Measurements from ENCODE around the gene CD177.
"Not testable (repeated sequence)": the region's sequence is repeated elsewhere in the genome, so short reads cannot be mapped to it uniquely, and the experiment has no call there.

The CD177 gene

DNA sequence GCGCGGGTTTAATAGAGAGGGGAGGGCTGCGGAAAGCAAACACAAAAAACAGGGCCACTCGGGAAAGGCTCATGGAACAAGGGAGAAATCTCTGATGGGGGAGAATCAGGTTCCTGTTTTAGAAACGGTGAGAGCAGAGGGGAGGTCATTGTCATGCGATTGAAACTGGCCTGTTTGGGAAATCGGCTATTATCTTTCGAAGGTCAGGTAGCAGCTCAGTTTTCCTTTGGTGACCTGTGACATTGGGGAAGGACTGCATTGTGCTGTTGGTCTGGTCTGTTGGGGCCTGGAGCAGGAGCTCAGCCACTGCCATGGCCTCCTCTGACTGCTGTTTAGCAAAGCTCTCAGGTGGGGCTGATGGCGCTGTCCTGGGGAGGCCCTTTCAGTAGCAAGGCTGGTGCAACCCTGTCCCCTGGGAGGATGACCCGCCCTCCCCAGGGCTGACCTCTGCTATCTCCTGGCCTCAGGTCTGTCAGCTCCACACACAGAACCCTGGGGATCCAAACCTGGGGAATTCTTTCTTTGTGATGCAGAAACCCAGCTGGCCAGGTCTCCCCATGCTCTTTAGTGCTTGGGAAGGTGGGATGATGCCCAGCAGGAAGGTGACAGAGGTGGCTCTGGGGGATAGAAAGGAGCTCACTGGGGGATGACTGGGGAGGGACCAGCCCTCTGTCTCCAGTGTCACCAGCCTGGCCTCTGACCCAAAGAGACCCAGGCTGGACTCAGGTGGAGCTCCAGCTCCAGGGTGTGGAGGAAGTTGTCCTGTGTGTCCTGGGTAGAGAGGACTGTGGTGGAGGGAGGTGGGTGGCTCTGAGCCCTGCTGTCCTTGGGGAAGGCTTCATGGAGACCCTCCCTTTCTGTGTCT lies 21.2 kb upstream of the CD177 start:
- DNase-seq = no peak

DNA sequence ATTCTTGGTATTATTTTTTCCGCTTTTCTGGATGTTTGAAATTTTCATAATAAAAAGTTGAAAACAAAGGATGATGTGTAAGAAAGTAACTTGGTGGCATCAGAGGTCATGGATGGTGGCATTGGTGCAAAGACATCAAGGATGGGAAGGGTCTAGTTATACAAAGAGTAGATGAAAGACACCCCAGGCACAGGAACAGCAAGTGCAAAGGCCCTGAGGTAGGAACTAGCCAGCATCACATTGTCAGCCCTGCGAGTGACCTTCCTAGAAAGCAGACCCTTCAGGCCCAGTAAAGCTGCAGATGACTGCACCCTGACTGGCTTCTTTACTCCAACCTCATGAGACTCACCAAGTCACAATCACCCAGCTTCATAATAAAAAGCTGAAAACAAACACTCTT lies 17.0 kb upstream of the CD177 start:
- DNase-seq = not testable (repeated sequence)

DNA sequence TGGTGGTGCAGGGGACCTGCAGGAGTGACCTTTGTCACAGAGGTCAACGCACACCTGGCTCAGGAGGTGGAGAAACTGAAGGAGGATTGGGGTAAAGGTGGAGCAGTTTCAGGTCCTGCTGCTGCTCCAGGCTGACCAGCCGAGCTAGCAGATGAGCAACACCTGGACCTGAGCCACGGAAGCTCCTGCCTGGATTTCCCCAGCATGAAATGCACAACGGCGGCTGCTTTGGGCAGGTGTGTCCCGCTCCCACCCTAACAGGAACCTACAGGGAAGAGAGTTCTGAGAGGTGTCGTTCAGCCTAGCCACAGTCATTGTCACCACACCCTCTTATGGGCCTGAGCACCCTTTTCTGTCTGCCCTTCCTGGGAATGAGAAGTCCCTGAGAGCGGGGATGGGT lies 15.7 kb upstream of the CD177 start:
- DNase-seq = no peak

DNA sequence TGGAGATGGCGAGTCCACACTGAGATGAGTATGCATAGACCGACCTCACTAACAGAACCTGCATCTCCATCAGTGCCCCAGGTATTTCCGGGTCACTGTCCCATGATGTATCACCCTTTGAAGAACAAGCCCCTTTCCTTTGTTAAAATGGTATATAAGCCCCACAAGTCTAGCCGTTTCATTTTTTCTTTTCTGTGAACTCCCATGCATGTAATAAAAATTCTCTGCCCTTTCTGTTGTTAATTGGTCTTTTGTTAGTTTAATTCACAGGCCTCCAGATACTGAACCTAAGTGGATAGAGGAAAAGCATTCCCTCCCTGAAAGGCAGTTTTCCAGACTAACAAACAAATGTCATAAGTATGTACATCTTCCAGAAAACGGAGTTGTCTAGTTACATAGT lies 15.0 kb upstream of the CD177 start:
- no peak for DNase-seq

DNA sequence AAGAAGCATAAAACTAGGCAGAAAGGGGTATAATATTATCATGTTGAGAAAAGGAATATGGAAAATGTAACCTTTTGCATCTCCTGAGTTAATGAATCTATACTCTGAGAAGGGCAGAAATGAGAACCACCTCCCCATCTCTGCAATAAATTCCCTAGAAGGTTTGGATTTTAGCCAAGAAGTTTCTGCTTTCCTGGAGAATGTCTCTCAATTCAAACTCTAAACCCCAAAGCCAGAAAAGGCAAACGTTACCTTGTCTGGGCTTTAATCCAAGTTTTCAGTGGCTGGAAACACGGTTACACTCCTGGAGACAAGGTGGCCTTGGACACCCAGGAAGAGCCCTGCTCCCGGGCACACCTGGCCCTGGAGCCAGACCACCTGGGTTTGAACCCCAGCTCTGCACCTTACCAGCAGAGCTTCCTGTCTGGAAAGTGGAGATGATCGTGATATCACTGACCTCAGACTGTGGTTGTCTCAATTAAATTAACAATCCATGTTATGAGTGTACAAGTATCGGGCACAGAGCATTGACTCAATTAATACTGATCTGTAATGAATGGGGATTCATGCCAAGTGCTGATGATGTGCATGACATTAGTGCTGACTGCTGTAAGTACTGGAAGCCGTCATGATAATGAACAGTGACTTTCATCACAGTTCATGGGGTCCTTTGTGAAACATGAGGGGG lies 14.1 kb upstream of the CD177 start:
- DNase-seq = not testable (repeated sequence)

DNA sequence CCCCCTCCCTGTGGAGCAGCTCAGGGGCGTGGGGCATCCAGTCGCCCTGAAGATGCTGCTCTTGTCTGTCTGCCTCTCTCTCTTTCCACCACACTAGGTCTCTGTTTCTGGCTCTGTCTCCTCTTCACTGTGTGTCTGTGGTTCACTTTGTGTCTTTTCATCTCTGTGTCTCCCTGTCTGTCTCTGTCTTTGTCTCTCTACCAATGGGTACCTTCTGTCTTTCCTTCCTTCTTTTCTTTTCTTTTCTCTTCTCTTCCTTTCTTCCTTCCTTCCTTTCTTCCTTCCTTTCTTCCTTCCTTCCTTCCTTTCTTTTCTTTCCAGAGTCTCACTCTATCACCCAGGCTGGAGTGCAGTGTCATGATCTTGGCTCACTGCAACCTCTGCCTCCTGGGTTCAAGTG lies 13.4 kb upstream of the CD177 start:
- DNase-seq = not testable (repeated sequence)

DNA sequence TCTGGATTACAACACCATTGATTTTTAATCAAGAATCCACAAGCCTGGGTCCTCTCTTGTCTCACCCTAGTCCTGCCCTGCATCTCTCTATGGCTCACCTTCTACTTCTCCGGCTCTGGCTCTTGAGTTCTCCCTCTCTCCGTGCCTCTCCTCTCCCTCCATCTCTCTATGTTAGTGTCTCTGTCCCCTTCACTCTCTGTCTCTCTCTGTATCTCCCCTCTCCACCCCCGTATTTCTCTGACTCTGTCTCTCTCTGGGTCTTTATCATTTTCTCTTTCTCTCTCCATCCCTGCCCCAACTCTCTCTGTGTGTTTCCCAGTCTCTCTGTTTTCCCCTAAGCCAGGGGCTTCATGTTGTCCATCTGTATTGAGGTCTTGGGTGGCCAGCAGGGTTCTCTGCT lies 12.4 kb upstream of the CD177 start:
- DNase-seq = not testable (repeated sequence)

DNA sequence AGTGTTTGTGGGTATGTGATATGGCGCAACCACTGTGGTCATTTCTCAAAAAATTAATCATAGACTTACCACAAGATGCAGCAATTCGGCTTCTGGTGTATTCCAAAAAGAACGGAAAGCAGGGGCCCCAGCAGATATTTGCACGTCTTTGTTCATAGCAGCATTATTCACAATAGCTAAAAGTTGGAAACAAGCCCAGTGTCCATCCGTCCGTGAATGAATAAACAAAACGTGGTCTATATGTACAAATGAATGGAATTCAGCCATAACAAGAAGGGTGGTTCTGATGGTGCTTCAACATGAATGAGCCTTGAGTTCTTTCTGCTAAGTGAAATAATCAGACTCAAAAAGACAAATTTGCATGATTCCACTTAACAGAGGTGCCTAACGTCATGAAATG lies 11.4 kb upstream of the CD177 start:
- not testable (repeated sequence) for DNase-seq

DNA sequence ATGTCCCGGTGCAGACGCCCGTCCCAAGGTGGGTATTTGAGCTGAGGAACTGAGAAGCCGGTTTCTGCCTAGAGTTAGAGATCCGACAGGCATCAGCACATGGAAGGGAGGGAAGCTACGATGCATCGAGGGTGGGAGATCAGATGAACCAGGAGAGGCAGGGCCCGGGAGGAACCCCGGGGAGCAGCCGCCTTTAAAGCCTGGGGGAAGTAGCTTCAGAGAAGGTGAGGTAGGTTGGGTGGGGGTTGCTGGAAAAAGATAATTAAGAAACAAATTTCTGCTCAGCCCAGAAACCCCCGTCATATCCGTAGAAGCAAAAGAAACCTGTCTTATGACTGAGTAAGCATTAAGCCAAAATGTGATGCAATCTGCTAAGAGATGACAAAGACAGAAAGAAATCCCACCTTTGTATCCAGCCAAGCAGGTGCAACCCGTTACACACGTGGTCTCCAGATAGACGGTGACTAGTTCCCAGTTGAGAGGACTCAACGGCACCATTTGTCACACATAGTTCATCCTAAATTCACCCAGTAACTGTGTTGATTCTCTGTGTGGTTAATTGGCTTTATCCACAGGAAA lies 9.1 kb upstream of the CD177 start:
- DNase-seq = not testable (repeated sequence)

DNA sequence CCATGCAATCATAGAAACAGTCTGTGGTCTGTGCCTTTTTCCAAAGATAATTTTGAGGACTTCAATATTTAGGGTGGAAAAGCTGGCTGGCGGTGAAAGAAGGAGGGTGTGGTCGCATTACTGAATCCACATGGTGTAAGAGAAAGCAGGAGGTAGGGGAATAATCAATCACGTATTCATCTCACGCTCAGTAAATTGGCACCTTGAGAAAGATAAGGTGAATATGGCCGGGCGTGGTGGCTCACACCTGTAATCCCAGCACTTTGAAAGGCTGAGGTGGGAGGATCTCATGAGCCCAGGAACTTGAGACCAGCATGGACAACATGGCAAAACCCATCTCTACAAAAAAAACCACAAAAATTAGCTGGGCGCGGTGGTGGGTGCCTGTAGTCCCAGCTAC lies 3.7 kb upstream of the CD177 start:
- DNase-seq = not testable (repeated sequence)

DNA sequence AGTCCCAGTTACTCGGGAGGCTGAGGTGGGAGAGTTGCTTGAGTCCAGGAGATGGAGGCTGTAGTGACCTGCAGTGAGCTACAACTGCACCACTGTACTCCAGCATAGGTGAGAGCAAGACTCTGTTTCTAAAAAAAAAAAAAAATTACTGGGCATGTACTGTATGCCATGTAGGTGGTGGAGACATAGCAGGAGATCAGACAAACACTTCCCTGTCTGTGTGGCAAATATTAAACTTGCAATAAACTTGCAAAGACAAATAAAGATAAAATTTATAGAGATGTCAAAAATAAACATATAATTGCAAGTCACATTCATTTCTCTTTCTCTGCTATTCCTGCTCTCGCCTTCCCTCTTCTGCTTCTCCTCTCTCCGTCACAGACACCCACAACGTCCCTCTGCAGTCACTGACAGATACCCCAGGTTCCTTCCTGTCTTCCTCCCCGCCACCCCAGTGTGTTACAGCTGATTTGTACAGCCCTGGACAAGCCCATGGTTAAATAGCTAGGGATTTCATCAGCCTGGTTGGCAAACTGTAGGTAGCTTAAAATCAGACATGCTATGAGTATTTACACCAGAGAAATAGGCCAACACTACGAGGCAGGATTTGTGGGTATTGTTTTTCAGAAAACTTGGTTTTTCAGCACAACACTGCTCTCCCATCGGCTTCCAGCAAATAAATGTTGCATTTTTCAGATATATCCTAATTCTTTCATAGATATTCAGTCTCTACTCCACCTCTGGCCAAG lies 1.3 kb upstream of the CD177 start:
- DNase-seq = no peak

DNA sequence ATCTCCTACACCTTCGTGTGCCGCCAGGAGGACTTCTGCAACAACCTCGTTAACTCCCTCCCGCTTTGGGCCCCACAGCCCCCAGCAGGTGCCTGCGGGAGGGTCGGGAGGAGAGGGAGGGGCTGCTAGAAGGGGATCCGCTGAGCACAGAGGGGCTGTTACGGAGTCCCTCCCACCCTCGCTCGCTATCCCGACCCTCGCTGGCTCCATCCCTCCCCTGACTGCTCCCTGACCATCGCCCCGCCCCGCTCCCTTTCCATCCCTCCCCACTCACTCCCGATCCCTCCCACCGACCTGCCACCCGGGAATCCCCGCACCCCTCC lies 780 bp downstream of the CD177 start:
- no peak for DNase-seq

DNA sequence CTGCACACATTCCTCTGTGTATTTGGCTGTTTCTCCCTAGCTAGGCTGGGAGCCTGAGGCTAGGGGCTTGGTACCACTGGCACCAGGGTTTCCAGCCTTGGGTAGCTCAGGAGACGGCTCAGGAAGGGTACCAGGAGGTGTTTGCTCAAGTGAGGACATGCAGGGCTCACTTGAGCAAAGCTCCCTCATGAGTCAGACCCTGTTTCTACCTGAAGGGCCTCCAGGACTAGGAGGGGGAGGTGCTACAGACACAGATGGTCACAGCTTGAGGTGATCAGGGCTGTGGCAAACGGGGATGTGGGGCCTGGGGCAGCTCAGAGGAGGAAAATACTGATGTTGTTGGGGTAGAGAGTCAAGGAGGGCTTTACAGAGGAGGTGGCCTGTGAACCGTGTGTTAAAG lies 3.3 kb downstream of the CD177 start:
- DNase-seq = not testable (repeated sequence)

DNA sequence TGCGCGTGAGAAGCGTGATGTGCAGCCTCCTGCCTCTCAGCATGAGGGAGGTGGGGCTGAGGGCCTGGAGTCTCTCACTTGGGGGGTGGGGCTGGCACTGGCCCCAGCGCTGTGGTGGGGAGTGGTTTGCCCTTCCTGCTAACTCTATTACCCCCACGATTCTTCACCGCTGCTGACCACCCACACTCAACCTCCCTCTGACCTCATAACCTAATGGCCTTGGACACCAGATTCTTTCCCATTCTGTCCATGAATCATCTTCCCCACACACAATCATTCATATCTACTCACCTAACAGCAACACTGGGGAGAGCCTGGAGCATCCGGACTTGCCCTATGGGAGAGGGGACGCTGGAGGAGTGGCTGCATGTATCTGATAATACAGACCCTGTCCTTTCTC lies 8.7 kb downstream of the CD177 start:
- no peak for DNase-seq

DNA sequence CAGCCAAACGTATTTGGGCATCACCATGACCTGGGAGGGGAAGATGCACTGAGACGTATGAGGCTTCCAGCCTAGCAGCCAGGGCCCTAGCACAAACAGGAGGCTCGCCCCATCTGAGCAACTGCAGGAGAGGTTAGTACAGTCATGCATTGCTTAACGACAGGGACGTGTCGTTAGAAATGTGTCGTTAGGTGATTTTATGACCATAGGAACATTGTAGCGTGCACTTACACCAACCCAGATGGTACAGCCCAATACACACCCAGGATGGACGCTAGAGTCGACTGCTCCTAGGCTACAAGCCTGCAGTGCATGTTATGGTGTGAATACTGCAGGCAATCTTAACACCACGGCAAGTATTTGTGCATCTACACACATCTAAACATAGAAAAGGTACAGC lies 9.3 kb downstream of the CD177 start:
- no peak for DNase-seq

DNA sequence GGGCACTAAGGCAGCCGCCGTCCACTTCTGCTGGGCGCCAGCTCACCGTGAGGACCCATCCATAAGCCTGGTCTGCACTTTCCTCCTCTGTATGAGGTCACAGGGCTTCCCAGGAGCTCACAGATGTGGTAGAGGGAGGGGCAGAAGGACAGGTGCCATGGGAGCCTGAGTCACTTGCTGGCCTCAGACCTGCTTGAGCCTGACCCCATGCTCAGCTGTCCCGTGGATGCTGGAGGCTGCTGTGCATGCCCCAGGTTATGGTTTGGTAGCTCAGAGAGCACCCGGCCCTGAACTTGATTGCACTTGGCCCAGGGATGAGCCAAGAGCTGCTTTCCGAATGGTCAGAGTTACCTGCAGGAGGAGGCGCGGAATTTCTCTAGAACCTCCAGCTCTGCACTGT lies 12.2 kb downstream of the CD177 start:
- not testable (repeated sequence) for DNase-seq

DNA sequence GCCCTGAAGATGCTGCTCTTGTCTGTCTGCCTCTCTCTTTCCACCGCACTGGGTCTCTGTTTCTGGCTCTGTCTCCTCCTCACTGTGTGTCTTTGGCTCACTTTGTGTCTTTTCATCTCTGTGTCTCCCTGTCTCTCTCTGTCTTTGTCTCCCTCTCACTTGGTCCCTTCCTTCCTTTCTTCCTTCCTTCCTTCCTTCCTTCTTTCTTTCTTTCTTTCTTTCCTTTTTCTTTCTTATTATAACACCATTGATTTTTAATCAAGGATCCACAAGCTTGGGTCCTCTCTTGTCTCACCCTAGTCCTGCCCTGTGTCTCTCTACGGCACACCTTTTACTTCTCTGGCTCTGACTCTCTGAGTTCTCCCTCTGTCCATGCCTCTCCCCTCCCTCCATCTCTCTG lies 14.3 kb downstream of the CD177 start:
- DNase-seq = no peak

DNA sequence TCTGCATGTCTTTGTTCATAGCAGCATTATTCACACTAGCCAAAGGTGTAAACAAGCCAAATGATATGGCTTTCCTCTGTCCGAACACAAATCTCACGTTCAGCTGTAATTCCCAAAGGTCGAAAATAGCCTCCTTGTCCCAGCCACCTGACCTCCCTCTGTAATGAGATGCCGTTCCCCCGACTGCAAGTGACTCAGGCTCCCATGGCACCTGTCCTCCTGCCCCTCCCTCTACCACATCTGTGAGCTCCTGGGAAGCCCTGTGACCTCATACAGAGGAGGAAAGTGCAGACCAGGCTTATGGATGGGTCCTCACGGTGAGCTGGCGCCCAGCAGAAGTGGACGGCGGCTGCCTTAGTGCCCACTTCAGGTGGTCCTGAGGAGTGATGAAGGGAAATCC lies 15.4 kb downstream of the CD177 start:
- not testable (repeated sequence) for DNase-seq

DNA sequence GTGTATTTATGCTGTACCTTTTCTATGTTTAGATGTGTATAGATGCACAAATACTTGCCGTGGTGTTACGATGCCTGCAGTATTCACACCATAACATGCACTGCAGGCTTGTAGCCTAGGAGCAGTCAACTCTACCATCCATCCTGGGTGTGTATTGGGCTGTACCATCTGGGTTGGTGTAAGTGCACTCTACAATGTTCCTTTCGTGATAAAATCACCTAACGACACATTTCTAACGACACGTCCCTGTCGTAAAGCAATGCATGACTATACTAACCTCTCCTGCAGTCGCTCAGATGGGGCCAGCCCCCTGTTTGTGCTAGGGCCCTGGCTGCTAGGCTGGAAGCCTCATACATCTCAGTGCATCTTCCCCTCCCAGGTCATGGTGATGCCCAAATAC lies 18.4 kb downstream of the CD177 start:
- DNase-seq = no peak

DNA sequence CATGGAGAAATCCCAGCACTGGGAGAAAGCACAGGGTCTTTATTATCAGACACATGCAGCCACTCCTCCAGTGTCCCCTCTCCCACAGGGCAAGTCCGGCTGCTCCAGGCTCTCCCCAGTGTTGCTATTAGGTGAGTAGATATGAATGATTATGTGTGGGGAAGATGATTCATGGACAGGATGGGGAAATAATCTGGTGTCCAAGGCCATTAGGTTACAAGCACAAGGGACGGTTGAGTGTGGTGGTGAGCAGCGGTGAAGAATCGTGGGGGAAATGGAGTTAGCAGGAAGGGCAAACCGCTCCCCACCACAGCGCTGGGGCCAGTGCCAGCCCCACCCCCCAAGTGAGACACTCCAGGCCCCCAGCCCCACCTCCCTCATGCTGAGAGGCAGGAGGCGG lies 19.0 kb downstream of the CD177 start:
- DNase-seq = no peak

DNA sequence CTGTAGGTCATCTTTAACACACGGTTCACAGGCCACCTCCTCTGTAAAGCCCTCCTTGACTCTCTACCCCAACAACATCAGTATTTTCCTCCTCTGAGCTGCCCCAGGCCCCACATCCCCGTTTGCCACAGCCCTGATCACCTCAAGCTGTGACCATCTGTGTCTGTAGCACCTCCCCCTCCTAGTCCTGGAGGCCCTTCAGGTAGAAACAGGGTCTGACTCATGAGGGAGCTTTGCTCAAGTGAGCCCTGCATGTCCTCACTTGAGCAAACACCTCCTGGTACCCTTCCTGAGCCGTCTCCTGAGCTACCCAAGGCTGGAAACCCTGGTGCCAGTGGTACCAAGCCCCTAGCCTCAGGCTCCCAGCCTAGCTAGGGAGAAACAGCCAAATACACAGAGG lies 24.1 kb downstream of the CD177 start:
- not testable (repeated sequence) for DNase-seq

DNA sequence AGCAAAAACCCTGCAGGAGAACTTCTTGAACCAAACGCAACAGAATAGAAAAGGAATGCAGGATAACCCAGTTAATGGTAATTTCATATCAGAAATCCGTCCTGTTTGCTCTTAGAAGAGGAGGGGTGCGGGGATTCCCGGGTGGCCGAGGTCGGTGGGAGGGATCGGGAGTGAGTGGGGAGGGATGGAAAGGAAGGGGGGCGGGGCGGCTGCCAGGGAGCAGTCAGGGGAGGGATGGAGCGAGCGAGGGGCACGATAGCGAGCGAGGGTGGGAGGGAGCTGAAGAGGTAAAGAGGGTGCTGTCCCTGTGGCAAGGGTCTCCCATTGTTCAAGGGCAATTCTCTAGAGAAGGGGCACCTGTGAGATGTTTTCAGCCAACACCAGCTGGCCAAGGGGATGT lies 26.5 kb downstream of the CD177 start:
- DNase-seq = no peak

DNA sequence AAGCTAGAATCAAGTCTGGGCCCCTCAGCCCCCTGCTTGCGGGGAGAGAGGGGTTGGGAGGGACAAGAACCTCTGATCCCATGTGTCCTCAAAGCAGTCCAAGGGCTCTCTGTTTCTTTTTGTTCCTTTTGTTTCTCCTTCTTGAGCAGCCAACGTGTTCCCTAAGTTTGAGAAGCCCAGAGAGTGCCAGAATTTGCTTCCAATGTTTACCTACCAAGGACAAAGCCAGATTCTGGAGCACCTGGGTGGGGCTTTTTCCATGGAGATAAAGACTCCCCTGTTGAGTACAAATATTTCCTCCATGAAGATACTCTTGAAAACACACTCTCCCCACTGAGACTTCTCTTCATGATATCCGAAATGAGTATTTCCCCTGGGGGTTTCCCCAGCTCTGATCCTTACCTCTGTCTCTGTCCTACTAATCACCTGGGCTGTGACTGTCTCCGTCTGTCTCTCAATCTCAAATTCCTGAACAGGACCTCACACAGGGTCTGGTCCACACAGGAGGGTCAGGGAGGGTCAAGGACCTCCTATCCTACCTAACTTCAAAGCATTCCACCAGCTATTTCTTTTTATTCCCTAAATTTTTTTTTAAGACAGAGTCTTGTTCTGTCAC lies 27.4 kb downstream of the CD177 start:
- no peak for DNase-seq
